HG03442 (cell line): ENCODE data around the gene ACSS1.
"Not testable (repeated sequence)": the region's sequence is repeated elsewhere in the genome, so short reads cannot be mapped to it uniquely, and the experiment has no call there.

ENCODE experiments used
- ATAC-seq: cut with Tn5 transposase; IDR thresholded peaks from one replicate; pipeline ENCODE4 v1.9.1; 2021; ENCODE audit warnings: mild to moderate bottlenecking, moderate library complexity; ENCODE audit not compliant: unreplicated experiment

ACSS1 gene

DNA sequence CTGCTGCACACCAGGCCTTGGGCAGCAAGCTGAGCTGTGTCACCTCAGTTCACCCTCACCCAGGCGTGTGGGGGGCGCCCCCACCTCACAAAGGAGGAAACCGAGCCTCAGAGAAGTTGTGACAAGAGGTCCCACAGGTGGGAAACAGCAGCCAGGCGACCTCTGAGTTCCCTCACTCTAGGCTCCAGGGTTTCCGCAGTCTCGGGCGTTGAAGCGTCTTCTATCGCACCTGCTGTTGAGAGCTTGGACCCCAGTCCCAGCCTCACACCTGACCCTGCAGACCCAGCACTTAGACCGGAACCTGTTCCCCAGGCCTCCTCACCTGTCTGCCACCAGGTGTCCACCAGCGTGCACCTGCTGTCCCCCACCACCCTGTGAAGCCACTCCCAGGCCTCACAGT is 43.1 kb downstream of the ACSS1 start:
- ATAC-seq = no peak

DNA sequence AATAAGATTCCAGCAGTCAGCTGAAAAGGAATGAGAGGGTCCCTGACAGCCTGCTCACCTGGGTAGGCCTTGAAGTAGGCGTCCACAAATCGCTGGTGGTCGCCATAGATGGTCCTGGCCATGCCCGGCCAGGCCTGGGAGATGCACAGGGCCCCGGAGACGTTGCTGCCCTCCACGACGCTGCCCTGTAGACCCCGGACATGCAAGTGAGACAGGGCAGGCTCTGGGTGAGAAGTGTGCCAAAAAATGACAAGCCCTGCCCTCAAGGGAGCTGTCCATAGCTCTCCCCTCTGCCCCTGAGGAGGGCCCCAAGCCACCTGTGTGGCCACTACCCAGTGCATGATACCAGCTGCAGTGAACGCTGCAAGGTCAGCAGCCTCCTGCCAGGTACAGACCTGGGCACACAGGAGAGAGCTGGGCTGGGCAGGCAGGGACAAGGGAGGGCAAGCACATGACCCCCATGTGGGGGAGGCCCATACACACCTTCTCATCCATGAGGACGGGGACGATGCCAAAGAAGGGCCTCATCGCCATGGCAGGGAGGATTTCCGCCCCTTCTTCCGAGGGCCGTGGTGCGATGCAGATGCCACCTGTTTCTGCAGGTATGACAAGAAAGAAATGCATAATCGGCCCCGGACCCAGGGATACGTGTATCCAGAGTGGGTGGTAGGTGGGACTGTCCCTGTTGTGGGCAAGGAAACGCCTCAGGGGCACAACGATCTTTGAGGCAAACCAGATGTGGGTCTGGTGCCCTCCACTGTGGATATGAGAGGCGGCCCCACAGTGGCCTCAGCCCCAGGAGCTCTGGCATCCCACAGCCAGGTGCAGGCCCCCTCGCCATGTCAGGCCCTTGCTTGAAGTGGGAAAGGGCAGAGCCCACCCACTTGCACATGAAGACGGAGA is 44.2 kb downstream of the ACSS1 start:
- no peak for ATAC-seq

DNA sequence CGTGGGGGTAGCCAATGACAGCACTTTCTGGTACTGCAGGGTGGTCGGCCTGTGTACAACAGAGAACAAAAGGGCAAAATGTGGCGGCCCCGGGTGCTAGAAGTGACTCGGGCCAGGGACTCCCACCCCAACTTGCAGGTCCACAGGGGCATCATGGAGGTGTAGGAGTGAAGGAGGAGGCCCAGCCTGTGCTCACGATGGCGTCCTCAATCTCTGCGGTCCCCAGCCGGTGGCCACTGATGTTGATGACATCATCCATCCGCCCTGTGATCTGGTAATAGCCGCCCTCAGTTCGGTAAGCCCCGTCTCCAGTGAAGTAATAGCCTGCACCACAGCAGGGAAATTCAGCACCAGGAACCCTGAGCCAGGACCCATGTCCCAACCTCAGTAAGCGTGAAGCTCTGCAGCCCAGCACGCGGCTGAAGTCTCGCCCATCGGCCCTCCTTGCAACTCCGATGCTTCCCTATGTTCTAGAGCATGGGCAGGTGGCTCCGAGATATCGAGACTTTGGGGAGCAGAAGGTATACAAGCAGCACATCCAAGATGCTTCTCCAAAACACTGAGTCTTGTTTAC is 45.2 kb downstream of the ACSS1 start:
- no peak for ATAC-seq

DNA sequence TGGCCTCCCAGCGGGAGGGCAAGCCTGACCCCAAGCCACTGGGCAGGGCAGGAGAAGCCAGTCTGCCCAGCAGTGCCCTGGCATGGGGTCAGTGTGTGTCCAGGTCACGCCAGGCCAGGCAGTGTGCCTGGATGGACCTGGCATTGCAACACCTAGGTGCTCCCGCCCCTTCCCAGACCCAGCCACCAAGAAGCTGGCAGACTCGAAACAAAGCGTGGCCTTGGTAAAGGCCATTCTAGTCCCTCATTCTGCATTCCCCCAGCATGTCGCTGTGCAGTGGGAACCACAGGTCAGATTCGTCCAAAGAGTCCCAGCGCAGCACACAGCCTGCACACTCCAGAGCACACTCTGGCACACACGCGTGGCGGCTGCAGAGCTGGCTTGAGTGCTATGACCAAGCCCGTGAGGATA is 46.1 kb downstream of the ACSS1 start:
- ATAC-seq = no peak

DNA sequence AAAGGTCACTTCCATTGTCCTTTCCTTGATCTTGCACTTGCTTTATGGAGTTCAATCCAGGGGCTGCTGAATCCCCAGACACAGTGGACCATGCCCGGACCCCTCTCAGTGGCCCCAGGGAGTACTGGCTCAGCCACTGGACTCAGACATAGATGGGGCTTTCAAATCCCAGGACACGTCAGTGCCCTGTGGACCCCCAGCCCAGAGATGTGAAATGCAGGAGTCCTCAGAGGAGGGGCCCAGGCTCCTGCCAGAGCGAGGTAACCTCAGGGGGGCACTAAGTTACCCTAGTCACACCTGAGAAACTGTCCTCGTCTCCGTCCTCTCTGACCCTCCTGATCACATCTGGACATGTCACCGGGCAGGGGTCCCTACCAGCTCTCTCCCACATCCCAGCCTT is 46.7 kb downstream of the ACSS1 start:
- no peak for ATAC-seq

DNA sequence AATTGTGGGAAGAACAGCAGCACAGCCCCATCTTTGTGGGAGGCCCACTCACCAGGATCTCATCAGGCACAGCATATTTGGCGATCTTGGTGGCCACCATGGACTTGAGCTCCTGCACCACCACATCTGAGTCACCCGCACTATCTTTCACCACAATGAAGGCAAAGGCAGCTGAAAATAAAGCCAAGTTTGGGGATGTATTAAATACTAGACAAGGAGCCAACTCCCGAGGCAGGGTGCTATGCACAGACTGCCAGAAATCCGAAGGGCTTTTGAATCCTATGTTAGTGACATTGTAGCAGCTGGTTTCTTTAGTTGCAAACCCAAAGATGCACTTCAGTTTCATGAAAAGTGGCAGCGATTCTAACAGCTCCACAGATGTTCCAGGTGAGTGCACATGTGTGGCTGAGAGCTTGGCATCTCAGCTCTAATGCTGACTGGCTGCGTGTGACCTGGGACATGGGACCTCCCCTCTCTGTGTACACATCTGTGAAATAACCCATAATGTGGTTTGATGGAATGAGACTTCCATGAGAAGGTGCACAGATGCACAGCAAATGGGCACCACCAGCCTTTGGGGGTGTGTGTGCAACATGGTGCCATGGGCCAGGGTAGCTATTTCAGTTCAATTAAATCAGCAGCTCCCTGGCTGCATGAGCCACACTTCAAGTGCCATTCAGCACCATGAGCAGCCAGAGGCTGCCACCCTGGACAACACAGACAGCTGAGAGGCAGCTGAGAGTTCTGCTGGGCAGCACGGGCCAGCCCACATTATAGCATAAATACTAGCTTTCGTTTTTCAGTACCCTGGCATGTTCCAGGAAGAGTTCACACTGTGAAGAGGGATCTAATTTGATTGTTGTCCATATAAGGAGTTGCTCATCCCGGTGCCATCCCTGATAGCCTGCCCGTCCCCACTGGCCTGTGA is 48.5 kb downstream of the ACSS1 start:
- ATAC-seq = no peak

DNA sequence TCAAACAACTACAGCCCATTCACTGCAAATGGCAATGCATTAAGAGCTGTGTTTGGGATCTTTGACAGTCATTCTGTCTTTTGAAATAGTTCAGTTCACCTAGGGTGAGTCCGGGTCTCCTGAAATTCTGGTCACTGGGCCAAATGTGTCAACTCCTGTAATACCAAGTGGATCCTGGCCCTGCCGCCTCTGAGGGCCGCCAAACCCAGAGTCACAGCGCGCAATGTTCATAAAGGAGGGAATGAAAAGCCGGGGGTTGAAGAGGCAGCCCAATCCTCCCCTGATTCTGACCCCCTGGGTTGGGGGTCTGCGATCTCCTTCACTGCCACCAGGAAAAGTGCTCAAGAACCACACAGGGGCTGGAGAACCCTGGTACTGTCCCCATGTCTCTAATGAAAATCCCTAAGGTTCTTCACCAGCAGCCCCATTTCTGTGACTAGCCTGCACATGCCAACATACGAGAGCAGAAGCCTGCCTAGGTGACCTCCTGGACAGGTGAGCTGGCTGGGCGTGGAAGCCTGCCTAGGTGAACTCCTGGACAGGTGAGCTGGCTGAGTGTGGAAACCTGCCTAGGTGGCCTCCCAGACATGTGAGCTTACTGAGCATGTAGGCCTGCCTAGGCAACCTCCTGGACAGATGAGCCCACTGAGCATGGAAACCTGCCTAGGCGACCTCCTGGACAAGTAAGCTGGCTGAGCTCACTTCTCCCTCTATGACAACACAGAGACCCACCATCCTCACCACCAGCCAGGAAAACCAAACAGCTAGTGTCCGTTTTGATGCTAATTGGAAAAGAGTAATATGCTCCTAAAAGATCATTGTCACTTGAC is 49.3 kb downstream of the ACSS1 start:
- ATAC-seq = no peak

DNA sequence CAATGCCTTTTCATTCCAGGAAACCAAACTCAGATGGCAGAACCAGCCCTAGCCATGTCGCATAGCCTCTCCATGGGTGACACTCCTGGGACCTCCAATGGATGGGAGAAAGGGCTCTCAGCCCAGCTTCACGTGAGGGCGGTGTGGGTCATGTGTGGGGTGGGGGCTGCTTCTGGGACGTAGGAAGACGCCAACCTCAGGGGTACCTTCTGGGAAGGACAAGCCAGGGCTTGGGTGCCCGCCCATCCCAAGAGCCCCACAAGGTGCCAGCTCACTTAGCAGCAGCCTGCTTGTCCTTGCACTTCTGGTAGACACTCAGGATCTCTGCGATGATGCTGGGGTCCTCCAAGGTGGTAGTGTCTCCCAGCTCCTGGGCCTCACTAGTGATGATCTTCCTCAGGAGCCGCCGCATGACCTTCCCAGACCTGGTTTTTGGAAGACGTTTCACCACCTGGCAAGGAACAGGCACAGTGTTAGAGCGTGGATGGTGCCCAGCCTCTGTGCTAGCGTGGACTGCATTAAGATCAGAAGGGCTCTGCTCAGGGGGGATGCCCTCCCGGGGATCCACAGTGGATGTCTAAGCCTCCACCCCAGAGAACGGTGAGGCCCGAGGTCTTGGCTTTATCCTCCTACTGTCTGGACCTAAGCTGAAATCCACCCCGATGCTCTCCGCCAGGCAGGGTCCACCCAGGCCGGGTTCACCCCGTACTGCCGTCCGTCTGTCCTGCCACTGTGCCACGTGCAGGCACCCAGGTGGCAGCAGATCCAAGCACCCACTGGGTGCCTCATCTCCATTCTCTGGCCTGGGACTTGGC is 50.2 kb downstream of the ACSS1 start:
- no peak for ATAC-seq

DNA sequence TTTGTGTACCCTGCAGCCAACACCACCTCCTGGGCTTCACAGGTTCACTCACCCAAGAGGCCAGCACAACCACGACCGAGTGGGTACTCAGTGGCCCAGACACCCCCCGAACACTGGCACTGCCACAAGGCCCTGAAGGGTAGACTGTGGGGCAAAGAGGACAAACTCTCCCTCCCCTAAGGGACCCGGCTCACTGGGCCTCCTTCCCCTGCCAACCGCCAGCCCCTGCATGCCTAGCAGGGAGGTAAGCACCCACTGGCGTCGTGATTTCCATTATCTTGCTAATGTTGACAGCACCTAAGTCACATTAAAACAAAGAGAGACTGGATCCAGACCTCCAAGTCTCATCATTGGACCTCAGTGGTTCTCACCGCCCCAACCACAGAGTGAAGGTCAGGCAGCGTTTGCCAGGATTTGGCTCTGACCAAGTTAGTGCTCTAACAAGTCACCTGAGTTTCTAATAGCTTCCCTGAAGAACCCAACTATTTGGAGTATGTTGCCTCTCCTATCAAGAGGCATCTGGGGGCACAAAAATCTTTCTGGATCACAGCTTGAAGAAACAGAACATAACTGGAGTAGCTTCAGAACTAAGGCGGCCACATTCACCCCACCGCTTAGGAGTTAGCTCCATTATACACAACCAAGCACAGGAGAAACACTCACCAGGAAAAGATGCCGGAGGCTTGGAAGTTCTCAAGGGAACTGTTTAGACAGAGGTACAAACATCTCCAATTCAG is 51.3 kb downstream of the ACSS1 start:
- ATAC-seq = no peak

DNA sequence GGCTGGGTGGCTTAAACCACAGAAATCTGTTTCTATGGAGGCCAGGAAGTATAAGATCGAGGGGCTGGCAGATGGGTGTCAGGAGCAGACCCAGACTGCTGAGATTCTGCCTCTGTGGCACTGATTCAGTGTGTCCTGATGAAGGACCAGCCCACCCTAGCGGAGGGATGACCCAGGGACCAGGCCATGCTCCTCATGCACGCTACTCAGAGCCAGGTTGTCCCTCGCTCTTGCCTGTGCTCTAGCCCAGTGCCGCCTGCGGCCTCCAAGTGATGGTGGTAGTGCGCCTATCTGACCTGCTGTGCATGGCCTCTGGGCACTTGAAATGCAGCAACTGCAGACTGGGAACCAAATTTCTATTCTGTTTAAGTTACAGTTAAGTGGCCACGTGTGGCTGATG is 52.3 kb downstream of the ACSS1 start:
- ATAC-seq = no peak

DNA sequence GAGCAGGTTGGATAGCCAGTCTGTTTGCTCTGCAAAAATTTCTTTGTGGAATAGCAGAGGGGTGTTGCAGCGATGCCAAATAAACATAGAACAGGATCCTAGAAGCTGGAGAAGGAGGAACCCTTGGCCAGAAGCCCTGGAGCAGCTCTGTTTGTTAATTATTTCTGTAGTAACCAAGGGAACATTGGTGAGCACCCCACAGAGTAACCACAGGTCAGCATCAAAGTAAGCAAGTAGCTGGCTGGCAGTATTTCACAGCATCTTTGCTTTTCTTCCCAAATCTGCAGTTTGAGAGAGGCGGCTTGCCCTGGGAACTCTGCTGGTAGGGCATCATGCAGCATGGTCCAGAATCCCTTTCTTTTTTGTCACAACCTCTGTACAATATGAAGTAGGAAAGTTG is 52.7 kb downstream of the ACSS1 start:
- ATAC-seq = no peak

DNA sequence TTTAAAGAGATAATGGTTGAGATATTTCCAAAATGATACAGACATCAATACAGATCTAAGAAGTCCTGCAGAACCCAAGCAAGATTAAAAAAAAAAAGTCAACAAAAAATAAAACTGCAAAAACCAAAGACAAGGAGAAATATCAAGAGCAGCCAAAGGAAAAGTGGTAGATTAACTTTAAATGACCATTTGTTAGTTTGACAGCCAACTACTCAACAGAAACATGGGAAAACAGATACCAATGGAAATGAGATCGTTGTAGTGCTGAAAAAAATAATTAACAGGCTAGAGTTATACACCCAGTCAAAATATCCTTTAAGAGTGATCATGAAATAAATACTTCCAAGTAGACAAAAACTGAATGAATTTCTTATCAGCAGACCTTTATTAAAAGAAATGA is 54.9 kb downstream of the ACSS1 start:
- no peak for ATAC-seq

DNA sequence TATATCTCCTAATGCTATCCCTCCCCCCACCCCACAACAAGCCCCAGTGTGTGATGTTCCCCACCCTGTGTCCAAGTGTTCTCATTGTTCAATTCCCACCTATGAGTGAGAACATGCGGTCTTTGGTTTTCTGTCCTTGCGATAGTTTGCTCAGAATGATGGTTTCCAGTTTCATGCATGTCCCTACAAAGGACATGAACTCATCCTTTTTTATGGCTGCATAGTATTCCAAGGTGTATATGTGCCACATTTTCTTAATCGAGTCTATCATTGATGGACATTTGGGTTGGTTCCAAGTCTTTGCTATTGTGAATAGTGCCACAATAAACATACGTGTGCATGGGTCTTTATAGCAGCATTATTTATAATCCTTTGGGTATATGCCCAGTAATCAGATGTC is 56.6 kb downstream of the ACSS1 start:
- ATAC-seq = not testable (repeated sequence)

DNA sequence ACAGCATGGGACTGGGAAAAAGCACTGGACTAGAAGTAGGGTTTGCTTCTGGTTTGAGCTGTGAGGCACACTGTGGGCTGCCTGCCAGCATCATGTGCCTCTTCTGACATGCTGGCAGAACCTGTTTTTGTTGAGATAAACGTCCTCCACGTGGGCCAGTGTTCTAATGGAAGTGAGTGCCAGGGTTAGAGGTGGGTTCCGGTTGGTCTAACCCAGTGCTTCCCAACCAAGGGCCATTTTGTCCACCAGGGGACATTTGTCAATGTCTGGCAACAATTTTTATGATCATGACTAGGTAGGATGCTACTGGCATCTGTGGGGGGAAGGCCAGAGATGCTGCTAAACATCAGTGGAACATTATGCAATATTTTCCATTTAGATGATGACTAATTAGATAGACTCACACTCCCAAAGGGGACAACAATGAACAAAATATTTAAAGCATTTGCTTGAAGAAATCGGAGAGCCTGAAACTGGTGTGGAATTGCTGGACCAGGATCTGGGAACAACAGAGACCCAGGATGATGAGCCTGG is 57.6 kb downstream of the ACSS1 start:
- no peak for ATAC-seq

DNA sequence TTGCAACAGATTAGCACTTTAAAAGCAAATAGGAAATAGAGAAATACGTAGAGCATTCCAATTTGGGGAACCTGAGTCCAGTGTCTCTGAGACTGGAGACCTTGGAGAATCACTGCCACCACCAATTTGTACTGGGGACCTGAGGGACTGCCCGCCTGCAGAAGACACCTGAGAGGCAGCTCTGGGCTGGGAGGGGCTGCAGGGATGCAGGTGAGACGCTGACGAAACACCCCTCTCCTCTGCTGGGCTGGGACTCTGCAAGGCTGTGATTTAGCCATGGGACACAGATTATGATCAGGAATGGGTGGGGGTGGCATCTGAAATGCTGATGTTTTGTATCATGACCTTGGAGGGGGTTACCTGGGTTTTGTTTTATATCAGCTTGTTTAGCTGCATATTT is 58.4 kb downstream of the ACSS1 start:
- no peak for ATAC-seq

DNA sequence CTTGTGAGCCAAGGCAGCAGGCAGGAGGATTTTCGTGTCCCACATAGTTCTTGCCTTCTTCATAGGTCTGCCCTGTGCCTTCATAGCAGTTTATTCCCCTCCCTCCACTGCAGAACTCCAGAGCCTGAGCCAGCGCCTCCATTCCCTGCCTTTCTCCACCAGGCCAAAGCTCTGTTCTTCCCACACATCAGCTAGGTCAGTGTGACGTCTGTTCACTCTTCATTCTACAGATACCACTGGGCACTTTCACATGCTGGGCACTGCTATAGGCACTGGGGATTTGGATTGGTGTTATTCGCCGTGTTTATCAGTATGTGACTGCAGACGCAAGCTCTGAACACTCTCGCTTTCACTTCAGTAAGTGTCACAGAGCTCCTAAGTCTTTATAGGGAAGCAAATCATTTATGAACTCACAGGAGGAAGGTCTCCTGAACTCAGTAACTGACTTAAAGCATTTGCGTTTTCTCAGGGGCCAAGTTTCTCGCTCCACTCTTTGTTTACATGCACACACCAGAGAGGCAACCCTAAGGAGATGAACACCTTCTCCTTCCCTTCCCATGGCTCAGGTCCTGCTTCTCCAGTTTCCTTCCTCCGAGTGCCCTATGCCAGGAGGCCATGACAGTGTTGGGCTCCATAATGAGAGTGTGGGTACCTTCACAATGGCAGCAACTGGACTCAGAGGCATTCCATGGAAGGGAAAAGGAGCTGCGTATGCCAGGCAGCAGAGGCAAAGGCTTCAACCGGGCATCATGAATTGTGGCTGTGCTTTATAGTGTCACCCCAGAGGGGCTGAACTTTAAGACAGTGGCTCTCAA is 59.1 kb downstream of the ACSS1 start:
- ATAC-seq = no peak

DNA sequence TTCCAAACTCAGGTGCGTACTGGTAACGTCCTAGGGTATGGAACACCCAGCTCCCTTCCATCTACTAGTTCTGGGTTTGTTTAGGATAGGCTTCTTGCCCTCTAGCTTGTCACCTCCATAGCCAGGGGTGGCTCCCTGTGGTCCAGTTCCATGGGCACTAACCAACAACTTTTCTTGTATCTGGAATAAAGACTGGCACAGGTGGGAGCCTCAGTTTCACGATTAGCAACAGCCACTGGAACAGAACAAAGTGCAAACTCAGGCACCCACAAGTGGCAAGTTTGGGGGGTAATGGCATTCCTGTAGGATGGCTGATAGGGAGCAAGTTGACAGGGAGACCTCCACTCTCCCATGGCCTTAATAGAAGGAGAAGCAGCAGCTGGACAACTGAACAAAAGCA is 59.8 kb downstream of the ACSS1 start:
- no peak for ATAC-seq
